HS-5 (cell line): Measurements from ENCODE around the gene GLB1L.
"Not testable (repeated sequence)": the region's sequence is repeated elsewhere in the genome, so short reads cannot be mapped to it uniquely, and the experiment has no call there.

Source experiments
- DNase-seq: peaks from one replicate; pipeline ENCODE4 v3.0.0-alpha.2; 2012; ENCODE audit warnings: low read depth

Gene GLB1L

DNA sequence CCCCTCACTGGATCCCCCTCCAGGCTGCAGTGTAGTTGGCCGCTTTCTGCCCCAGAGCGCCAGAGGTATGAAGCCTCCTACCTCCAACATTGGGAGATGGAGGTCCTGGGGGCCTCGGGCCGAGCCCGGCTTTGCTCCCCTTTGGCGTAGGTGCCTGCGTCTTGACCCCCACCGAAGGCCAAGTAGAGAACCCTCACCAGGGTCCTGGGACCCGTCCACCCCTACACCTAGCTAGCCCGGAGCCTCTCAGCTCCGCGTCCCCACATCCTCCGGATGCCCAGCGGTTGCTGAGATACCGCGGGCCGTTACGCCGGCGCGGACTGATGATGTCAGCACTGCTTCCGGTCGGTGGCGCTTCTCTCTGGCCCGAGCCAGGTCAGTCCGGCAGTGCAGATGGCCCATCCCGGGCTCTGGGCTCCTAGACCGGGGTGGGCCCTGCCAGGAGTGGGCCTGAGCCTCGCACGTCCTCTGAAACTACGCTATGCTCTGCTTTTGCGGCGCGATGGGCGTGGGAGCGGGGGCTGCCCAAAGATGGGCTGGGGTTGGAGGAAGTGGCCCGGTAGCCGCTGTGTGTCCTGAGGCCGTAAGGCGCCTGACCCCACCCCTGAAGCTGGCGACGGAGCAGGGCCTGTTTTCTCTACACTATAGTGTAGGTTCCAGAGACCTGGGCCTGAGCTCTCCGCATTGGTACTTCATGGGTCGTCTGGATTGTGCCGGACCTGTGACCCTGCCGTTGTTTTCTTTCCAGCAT, at the start of gene GLB1L, which contains the start of gene STK16:
Gene GLB1L (minus strand): TSS at position 297 of the 751 bp plus-strand sequence. CDS start 1,871 bp downstream, outside the sequence.
Gene STK16 (plus strand): TSS at position 332 of the 751 bp plus-strand sequence. CDS start 521 bp downstream, outside the sequence.
- DNase-seq, result peak; percentile 79

DNA sequence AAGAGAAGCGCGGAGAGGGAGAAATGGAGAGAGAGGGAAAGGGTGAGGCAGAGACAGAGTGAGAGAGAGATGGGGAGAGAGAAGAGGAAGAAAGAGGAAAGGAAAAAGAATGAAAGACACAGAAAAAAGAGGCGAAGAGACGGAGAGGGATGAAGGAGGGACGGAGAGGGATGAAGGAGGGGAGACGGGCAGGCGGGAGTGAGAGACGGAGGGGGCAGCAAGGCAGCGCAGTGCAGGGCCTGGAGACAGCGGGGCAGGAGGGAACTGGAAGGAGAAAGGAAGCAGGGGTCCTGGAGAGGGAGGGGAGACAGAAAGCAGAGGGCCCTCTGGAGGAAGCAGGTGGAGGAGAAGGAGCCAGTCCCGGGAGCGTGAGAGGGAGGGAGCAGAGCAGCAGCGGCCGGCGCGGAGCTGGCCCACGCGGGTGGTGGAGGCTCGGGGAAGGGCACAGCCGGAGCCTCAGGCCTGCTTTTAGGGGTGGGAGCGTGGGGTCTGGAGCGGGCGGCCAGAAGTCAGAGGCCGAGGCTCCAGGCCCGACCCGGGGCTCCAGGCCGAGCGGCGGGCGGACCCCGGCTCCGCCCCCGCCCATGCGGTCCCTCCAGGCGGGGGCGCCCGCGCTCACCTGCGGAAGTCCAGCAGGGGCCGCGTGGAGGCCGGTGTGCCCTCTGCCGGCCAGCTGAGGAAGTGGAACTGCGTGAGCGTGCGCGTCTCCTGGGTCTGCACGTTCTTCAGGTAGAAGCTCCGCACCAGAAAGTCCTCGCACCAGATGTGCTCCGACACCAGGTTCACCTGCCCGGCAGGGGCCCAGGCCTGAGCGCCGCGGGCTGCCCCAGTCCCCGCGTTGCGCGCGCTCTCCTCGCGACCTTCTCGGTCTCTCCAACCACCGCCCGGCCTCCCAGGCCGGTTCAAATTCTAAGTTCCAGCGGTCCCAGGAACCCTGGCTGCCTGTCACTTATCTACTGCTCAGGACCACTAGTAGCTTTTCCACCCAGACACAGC, 49.4 kb upstream of the GLB1L start:
- DNase-seq, result no peak

DNA sequence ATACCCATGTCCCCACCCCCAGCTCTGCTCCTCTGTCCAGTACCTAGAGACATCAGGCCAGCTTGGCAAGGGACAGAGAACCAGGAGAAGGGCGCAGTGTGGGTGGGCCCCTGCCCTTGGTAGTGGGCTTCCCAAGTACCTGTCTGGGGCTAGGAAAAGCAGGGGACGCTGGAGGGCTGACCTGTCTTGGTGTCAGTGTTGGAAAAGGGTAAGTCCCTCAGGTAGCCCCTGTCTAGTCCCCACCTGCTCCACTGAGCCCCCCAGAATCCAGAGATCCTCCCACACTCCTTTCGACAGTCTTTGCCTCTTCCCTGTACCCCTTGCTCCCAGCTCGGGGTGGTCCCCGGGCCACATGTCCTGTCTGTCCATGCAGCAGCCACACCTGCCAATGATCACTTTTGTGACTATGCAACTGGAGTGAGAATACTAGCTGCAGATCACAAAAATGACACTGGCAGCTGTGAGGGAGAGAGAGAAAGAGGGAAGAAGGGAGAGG, 48.5 kb upstream of the GLB1L start:
- no peak for DNase-seq

DNA sequence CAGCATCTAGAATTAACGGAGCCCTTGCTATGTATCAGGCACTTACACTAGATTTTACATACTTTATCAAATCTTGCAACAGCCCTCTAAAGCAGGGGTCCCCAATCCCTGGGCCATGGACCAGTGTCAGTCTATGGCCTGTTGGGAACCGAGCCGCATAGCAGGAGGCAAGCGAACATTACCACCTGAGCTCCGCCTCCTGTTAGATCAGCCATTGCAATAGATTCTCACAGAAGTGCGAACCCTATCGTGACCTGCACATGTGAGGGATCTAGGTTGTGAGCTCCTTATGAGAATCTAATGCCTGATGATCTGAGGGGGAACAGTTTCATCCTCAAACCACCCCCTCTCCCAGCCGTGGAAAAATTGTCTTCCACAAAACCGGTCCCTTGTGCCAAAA, 47.4 kb upstream of the GLB1L start:
- DNase-seq, result no peak

DNA sequence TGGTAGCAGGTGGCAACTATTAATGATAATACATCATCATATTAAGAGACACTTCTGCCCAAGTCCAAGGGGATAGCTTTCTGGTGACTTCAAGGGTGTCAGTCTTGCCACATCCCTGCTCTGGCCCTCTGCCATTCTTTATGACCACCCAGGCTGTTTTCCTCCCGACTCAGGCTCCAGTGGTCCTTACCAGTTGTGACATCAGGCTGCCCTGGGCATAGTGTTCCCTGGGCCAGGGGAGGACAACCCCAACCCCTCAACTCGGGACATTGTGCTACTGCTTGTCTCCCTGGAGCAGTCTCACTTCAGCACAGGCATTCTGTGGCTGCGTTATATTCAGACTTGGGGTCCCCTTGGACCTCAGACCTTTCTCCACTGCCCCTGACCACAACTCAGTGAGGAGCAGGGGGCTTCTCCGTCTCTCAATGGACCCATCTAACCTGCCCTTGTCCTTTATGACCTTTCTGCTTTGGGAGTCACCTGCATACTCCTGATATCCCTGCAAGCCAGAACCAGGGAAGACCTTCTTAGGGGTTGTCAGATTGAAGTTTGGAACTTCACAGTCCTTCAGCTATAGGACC, 46.8 kb upstream of the GLB1L start:
- no peak for DNase-seq

DNA sequence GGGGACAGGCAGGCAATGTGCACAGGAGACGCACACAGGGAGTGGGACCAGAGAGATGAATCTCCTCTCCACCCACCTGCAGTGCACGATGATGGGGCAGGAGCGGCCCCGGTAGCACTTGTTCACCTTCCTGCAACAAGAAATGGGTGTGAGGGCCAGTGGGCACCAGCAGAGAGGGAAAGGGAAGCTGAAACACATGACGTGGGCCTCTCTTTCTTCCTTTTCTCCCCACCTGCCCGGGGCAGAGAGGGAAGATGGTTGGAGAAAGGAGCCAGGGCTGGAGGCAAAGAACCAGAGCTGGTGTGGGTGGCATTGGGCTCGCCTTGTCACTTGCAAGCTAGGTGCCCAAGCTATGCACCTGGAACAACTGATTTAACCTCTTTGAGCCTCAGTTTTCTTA, 46.1 kb upstream of the GLB1L start:
- DNase-seq, result no peak

- DNase-seq, result no peak
Measured at GRCh38 chr2:219290381-219291171, 45.3 kb upstream of the GLB1L start.

- no peak for DNase-seq
Measured at GRCh38 chr2:219289537-219290361, 44.5 kb upstream of the GLB1L start.

- DNase-seq, result no peak
Measured at GRCh38 chr2:219289195-219289536, 43.9 kb upstream of the GLB1L start.

- DNase-seq, result no peak
Measured at GRCh38 chr2:219287580-219288265, 42.5 kb upstream of the GLB1L start.

DNA sequence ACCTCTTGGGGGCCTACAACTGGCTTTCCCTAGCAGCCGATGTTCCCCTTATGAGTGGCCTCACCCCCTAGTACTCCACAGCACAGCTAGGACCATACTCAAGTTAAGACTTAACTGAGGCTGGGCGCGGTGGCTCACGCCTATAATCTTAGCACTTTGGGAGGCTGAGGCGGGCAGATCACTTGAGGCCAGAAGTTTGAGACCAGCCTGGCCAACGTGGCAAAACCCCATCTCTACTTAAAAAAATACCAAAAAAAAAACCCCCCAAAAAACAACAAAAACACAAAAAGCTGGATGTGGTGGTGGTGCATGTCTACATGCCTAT, 41.8 kb upstream of the GLB1L start:
- DNase-seq, result not testable (repeated sequence)

- DNase-seq, result no peak
Measured at GRCh38 chr2:219286436-219287115, 41.3 kb upstream of the GLB1L start.

GRCh38 chr2:219285894-219286425, 40.7 kb upstream of the GLB1L start:
- DNase-seq, result no peak

GRCh38 chr2:219285373-219285735, 40.1 kb upstream of the GLB1L start:
- no peak for DNase-seq

DNA sequence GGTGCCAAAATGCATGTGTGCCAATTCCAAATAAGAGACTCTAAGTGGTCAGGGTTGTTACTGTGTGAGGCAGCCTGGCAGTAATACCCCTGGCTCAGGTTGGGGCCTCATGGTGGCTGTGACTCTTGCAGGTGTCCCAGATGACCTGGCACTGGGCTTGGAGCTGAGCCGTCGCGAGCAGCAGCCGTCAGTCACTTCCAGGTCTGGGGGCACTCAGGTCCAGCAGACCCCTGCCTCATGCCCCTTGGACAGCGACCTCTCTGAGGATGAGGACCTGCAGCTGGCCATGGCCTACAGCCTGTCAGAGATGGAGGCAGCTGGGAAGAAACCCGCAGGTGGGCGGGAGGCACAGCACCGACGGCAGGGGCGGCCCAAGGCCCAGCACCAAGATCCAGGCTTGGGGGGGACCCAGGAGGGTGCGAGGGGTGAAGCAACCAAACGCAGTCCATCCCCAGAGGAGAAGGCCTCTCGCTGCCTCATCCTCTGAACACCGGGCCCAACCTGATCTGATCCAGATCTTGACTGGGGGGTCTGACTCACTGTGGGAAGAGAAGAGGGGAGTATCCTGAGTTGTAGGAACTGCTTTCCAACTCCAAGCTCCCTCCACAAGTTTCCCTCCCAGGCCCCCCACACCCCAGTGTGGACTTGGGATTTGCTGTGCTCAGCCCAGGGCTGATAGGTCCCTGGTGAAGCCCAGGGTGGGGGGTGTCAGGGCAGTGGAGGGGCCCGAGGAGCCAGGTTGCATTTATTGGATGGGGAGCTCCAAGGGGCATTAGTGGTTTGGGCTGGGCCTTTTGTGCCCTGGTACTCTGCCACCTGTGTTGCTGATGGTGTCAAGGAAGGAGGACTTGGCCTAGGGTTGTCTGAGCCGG, 39.5 kb upstream of the GLB1L start:
- DNase-seq, result no peak

GRCh38 chr2:219282943-219283581, 37.8 kb upstream of the GLB1L start:
- no peak for DNase-seq

DNA sequence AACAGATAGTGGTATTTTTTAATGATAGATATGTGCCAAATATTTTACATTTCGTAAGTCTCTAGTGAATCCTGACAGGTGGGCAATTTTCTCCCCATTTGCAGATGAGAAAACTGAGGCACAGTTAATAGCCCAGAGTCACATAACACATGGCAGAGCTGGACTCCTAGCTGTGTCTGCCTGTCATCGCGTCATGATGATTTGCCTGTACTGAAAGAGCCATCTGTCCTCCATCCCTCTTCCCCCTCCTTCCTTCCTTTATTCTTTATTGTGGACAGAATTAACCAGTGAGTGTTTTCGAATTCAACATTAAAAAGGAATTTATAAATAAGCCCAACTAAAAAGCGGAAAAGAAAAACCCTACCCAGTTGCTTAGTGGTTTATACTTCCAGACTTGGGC, 37.1 kb upstream of the GLB1L start:
- no peak for DNase-seq

DNA sequence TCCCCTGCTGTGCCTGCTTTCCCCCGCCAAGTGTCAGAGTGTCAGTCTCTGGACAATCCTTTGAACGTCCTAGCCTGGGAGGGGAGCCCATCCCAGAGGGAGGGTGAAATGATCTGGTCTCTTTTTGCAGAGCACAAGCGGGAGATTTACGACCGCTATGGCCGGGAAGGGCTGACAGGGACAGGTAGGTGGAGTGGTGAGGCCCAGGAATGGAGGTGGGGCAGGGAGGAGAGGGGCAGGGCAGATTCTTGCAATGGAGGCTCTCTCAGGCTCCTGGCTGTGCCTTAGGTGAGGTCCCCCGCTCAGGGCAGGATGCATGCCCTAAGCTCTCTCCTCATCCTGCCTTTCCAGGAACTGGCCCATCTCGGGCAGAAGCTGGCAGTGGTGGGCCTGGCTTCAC, 36.3 kb upstream of the GLB1L start:
- DNase-seq, result no peak
